ENCODE results near the gene GLS. TPM values are rescaled to one million over a fixed set of nuclear protein-coding genes. Genes with fewer than 3 reads are reported as not detected.
A peak's percentile ranks its signal among the peaks of the same experiment; 100 is the strongest.

Gene GLS
- total and polyA plus RNA-seq, 2 donors (not counting 3 experiments of a cell fraction or from before 2014, with no cell fraction given) = 49.0 to 183 TPM

DNA sequence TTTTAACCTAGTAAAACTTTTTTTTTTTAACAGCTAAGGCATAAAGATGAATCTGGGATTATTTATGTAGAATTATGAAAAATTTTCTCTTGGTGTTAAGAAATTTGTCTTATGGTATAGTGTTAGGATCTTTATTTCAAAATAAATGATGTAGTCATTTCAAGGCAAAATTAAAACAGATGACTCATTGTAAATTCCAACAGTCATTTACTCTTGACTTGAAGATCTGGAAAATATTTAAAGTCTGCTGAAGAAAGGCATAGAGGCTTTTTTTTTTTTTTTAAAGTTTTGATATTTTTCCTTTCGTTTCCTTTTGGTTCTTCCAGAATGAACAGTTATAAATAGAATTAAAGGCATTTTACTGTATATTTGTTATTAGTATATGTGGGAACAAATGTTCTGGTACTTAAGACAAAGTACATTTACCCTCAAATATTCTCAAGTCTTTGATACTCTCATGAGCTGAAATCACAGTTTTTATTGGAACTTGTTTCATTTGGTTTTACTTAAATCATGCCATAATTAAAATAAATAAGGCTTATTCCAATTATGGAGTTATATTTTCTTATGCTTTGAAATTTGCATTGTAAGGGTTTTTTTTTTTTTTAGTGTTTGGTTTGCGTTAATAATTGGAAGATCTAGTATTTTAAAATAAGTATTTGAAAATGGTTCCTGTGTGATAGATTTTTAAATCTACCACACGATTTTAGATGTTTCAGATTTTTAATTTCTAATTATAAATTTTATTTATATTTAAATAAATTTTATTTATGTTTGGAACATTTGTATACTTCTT, 29.9 kb downstream of the GLS start:
- no peak overlapping the region for H2AFZ ChIP-seq (ENCODE audit: low read depth, low read length)
- no peak overlapping the region for H3K4me3 ChIP-seq (replicated peaks in 1 of 3; ENCODE audit: insufficient read depth in 1 of 3, low read depth in 1 of 3, low read length in 3 of 3)
- no TSS peak for BruUV-seq (replicated peaks)
- DNase-seq (ENCODE audit: low read depth, low spot score) (peak; percentile 33), FAIRE-seq (no peak)
- no peaks in the 10 kb centered on the region for H3K27me3 ChIP-seq (ENCODE audit: control insufficient read depth in 2 of 2, insufficient read depth in 2 of 2, low read length in 2 of 2)
- no peaks in the 10 kb centered on the region for H3K9me1 ChIP-seq (replicated peaks; ENCODE audit: control insufficient read depth, extremely low read depth, insufficient read depth, low read length)
- CTCF ChIA-PET = no interaction called here
- H3K9me3 ChIP-seq (replicated peaks; ENCODE audit: control insufficient read depth, insufficient read depth, low read length) = no peaks in the 10 kb centered on the region
- no peaks in the 10 kb centered on the region for H4K20me1 ChIP-seq (replicated peaks; ENCODE audit: control insufficient read depth, extremely low read depth, insufficient read depth, low read length)
- peak overlapping the region; percentile 42 for H3K27ac ChIP-seq (ENCODE audit: insufficient read depth, low read depth, low read length)
- dilution Hi-C loops (cut with MboI; ENCODE audit: extremely low pct_ligation_motif_present, low sequenced_read_pairs) (no loop called here), intact Hi-C loops (cut with micrococcal nuclease) (no loop called here)
- H3K9ac ChIP-seq (replicated peaks; ENCODE audit: extremely low read depth, insufficient read depth, low read length) = no peak overlapping the region
- no peak overlapping the region for H3K4me2 ChIP-seq (ENCODE audit: insufficient read depth, low read length)
- peaks cover 9% of the 10 kb centered on the region for H3K79me2 ChIP-seq (ENCODE audit: control insufficient read depth, insufficient read depth, low read length)
- peaks cover 3 to 19% of the 10 kb centered on the region in 2 experiments for H3K36me3 ChIP-seq (ENCODE audit: control insufficient read depth in 2 of 2, extremely low read depth in 1 of 2, insufficient read depth in 2 of 2, low read length in 2 of 2)
- TF ChIP-seq POLR2AphosphoS5 (IDR thresholded peaks at IDR 0.05; ENCODE audit: insufficient read depth, low read depth, low read length) = no peak
- peak; percentile 45 for TF ChIP-seq FOS (IDR thresholded peaks at IDR 0.05; ENCODE audit: borderline replicate concordance, insufficient read depth, low read length)
- peak; percentile 51 for TF ChIP-seq JUN (IDR thresholded peaks at IDR 0.05; ENCODE audit: borderline replicate concordance, insufficient read depth, insufficient read length, low read depth)
- no peak for TF ChIP-seq POLR2A (IDR thresholded peaks at IDR 0.05; ENCODE audit: low read depth, low read length)
- TF ChIP-seq, protein P1, sequence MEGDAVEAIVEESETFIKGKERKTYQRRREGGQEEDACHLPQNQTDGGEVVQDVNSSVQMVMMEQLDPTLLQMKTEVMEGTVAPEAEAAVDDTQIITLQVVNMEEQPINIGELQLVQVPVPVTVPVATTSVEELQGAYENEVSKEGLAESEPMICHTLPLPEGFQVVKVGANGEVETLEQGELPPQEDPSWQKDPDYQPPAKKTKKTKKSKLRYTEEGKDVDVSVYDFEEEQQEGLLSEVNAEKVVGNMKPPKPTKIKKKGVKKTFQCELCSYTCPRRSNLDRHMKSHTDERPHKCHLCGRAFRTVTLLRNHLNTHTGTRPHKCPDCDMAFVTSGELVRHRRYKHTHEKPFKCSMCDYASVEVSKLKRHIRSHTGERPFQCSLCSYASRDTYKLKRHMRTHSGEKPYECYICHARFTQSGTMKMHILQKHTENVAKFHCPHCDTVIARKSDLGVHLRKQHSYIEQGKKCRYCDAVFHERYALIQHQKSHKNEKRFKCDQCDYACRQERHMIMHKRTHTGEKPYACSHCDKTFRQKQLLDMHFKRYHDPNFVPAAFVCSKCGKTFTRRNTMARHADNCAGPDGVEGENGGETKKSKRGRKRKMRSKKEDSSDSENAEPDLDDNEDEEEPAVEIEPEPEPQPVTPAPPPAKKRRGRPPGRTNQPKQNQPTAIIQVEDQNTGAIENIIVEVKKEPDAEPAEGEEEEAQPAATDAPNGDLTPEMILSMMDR (IDR thresholded peaks at IDR 0.05; ENCODE audit: extremely low read depth in 1 of 2, insufficient read depth in 1 of 2, low read depth in 1 of 2, low read length in 2 of 2) = no peak
- TF ChIP-seq, protein P2, sequence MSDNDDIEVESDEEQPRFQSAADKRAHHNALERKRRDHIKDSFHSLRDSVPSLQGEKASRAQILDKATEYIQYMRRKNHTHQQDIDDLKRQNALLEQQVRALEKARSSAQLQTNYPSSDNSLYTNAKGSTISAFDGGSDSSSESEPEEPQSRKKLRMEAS (IDR thresholded peaks at IDR 0.05; ENCODE audit: insufficient read depth, insufficient read length) = no peak
- TF ChIP-seq MYC (IDR thresholded peaks at IDR 0.05; ENCODE audit: low read depth, low read length) = no peak
- no peak for TF ChIP-seq EZH2 (IDR thresholded peaks at IDR 0.05; ENCODE audit: borderline replicate concordance, low read depth, low read length, severe bottlenecking)
- TF ChIP-seq GATA2 (IDR thresholded peaks at IDR 0.05; ENCODE audit: insufficient read depth, insufficient read length, low read depth, low read length) = no peak
- POLR2A ChIA-PET = interaction anchor here (0.6 kb wide), 1 partner anchor 49 kb away, joined by 4 read pairs; no protein-coding TSS in a partner anchor
- peaks cover 5% of the 10 kb centered on the region for H3K4me1 ChIP-seq (ENCODE audit: control insufficient read depth, extremely low read depth, insufficient read depth, low read length)

Data from endothelial cell of umbilical vein (primary cell).